ENCODE results near the gene PEX6.
"Not testable (repeated sequence)": the region's sequence is repeated elsewhere in the genome, so short reads cannot be mapped to it uniquely, and the experiment has no call there.

Gene PEX6

DNA sequence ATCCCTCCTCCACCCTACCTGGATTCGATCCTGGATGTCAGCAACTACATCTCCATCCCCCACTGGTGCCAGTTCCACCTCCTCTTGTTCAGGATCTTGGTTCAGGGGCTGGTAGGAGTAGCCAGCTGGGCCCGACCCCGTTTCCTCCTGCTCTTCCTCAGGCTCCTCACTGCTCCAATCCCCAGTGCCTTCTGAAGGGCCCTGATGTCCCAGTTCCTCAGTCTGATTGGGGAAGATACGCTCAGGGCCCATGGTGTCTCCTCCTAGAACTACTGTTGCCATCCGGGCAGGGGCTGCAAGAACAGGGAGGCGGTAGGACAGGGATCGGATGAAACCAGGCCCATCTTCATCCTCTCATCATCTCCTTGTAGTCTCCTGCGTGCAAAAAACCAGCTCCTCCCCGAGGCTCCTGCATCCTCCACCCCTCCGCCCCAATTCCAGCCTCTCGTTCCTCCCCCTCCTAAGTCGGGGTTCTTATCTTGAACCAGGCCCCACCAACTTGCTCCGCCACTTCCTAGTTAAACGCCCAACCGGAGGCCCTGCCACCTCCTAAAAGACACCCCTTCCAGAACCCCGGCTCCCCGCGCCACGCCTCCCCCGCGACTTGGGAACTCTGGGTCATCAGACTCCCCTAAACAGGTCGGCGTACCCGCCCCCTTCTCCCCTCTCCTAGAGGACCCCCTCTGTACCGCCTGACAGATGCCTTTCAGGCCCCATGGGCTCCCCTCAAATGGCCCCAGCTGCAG, 34.3 kb upstream of the PEX6 start:
- Mint-ChIP-seq H3K27ac (peak overlapping the region; percentile 98), H3K4me1 (peaks cover 42 to 77% of the 10 kb centered on the region in 2 donors), H3K4me3 (peak overlapping the region; percentile 96 to 99), H3K27me3 (no peaks in the 10 kb centered on the region), H3K9me3 (no peaks in the 10 kb centered on the region), H3K36me3 (peaks cover 23 to 52% of the 10 kb centered on the region in 2 donors)
- DNase-seq (no peak), ATAC-seq (replicated peaks) (peak; percentile 0 to 24)

GRCh38 chr6:43012364-43012763, 33.4 kb upstream of the PEX6 start:
- Mint-ChIP-seq H3K36me3 (peaks cover 25 to 51% of the 10 kb centered on the region in 2 donors), H3K9me3 (no peaks in the 10 kb centered on the region), H3K27me3 (no peaks in the 10 kb centered on the region), H3K27ac (peak overlapping the region; percentile 98), H3K4me1 (peaks cover 40 to 73% of the 10 kb centered on the region in 2 donors), H3K4me3 (peak overlapping the region; percentile 96 to 99)
- no peak for DNase-seq
- no peak for ATAC-seq (replicated peaks)

DNA sequence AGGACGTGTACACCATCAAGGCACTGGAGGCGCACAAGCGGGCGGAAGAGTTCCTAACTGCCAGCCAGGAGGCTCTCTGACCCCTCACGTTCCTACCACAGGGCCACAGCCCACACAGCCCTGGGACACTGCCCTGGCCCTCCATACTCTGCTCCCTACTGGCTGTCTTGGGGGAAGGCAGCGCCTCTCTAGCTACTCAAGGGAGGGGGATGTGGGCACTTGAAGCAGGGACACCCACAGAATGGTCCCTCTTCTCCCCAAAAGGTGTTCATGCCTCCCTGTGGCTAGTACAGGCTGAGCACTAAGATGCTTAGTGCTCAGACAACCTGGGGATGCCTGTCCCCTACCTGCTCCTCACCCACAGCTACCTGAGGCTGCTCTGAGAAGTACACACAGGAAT, 32.2 kb upstream of the PEX6 start:
- DNase-seq (no peak), ATAC-seq (replicated peaks) (no peak)
- H3K36me3 Mint-ChIP-seq, result peaks cover 24 to 58% of the 10 kb centered on the region in 2 donors
- no peak overlapping the region for H3K4me3 Mint-ChIP-seq
- H3K27me3 Mint-ChIP-seq, result no peaks in the 10 kb centered on the region
- H3K4me1 Mint-ChIP-seq, result peaks cover 36 to 62% of the 10 kb centered on the region in 2 donors
- H3K27ac Mint-ChIP-seq, result peak overlapping the region; percentile 51
- no peaks in the 10 kb centered on the region for H3K9me3 Mint-ChIP-seq

DNA sequence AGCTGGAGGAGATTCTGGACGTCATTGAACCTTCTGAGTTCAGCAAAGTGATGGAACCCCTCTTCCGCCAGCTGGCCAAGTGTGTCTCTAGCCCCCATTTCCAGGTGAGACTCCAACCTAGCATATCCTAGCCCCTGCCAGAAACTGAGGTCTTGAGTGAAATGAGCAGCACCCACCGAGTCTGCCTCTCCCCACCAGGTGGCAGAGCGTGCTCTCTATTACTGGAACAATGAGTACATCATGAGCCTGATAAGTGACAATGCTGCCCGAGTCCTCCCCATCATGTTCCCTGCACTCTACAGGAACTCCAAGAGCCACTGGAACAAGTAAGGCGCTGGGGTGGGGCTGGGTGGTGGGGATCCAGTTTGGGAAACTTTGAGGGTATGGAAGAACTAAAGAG, 30.1 kb upstream of the PEX6 start:
- no peaks in the 10 kb centered on the region for H3K27me3 Mint-ChIP-seq
- H3K36me3 Mint-ChIP-seq, result peaks cover 27 to 58% of the 10 kb centered on the region in 2 donors
- no peak for DNase-seq
- H3K4me3 Mint-ChIP-seq, result no peak overlapping the region
- no peaks in the 10 kb centered on the region for H3K9me3 Mint-ChIP-seq
- no peak overlapping the region for H3K27ac Mint-ChIP-seq
- ATAC-seq (replicated peaks), result no peak
- peaks cover 27 to 48% of the 10 kb centered on the region in 2 donors for H3K4me1 Mint-ChIP-seq

DNA sequence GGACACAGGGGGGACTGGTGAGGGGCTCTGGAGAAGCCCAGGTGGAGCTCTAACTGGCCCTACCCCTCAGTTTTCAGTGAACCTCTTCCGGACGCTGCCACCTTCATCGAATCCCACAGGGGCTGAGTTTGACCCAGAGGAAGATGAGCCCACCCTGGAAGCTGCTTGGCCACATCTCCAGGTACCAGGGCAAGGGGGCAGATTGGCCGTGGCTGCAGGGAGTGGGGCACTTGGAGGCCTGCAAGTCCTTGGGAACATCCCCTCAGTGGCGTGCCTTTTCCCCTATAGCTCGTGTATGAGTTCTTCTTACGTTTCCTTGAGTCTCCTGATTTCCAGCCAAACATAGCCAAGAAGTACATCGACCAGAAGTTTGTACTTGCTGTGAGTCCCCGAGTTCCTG, 28.1 kb upstream of the PEX6 start:
- no peaks in the 10 kb centered on the region for H3K9me3 Mint-ChIP-seq
- peaks cover 12 to 28% of the 10 kb centered on the region in 2 donors for H3K4me1 Mint-ChIP-seq
- no peak for ATAC-seq (replicated peaks)
- no peak for DNase-seq
- H3K27me3 Mint-ChIP-seq, result no peaks in the 10 kb centered on the region
- no peak overlapping the region for H3K4me3 Mint-ChIP-seq
- no peak overlapping the region for H3K27ac Mint-ChIP-seq
- peaks cover 20 to 49% of the 10 kb centered on the region in 2 donors for H3K36me3 Mint-ChIP-seq

GRCh38 chr6:43006251-43006650, 27.3 kb upstream of the PEX6 start:
- ATAC-seq (replicated peaks) (no peak), DNase-seq (no peak)
- H3K27me3 Mint-ChIP-seq, result no peaks in the 10 kb centered on the region
- no peaks in the 10 kb centered on the region for H3K9me3 Mint-ChIP-seq
- H3K36me3 Mint-ChIP-seq, result peaks cover 18 to 43% of the 10 kb centered on the region in 2 donors
- H3K4me1 Mint-ChIP-seq, result peaks cover 5 to 19% of the 10 kb centered on the region in 2 donors
- no peak overlapping the region for H3K4me3 Mint-ChIP-seq
- no peak overlapping the region for H3K27ac Mint-ChIP-seq

- no peak overlapping the region for H3K27ac Mint-ChIP-seq
- no peak for ATAC-seq (replicated peaks)
- H3K9me3 Mint-ChIP-seq, result no peaks in the 10 kb centered on the region
- no peak for DNase-seq
- H3K36me3 Mint-ChIP-seq, result peaks cover 18 to 42% of the 10 kb centered on the region in 2 donors
- peaks cover 5 to 17% of the 10 kb centered on the region in 2 donors for H3K4me1 Mint-ChIP-seq
- no peak overlapping the region for H3K4me3 Mint-ChIP-seq
- H3K27me3 Mint-ChIP-seq, result no peaks in the 10 kb centered on the region
Observed at GRCh38 chr6:43005844-43006243, 26.9 kb upstream of the PEX6 start.

DNA sequence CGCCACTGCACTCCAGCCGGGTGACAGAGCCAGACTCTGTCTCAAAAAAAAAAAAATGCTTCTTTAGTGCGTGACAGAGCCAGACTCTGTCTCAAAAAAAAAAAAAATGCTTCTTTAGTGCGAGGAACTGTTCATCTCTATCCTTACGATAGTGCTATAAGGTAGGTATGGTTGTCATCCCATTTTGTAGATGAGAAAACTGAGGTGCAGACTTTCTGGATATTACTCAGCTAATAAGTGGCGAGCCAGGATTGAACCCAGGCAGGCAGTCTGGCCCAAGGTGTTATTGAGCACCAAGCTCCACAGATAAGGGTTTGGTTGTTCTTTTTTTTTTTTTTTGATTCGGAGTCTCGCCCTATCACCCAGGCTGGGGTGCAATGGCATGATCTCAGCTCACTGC, 22.9 kb upstream of the PEX6 start:
- Mint-ChIP-seq H3K9me3 (no peaks in the 10 kb centered on the region), H3K36me3 (peaks cover 7 to 24% of the 10 kb centered on the region in 2 donors)

GRCh38 chr6:42998205-42998604, 19.2 kb upstream of the PEX6 start:
- H3K27ac Mint-ChIP-seq; H3K27me3 Mint-ChIP-seq; ATAC-seq (replicated peaks); H3K4me3 Mint-ChIP-seq; DNase-seq; H3K9me3 Mint-ChIP-seq: not testable (repeated sequence)
- H3K36me3 Mint-ChIP-seq, result peaks cover 9 to 17% of the 10 kb centered on the region in 2 donors
- H3K4me1 Mint-ChIP-seq, result peaks cover 2 to 13% of the 10 kb centered on the region in 2 donors

More for the DNA sequence above, 22.9 kb upstream of the PEX6 start:
- Mint-ChIP-seq H3K4me1 (peaks cover 0 to 5% of the 10 kb centered on the region in 2 donors), H3K27ac (no peak overlapping the region), H3K27me3 (no peaks in the 10 kb centered on the region), H3K4me3 (no peak overlapping the region)
- no peak for DNase-seq
- ATAC-seq (replicated peaks), result no peak

DNA sequence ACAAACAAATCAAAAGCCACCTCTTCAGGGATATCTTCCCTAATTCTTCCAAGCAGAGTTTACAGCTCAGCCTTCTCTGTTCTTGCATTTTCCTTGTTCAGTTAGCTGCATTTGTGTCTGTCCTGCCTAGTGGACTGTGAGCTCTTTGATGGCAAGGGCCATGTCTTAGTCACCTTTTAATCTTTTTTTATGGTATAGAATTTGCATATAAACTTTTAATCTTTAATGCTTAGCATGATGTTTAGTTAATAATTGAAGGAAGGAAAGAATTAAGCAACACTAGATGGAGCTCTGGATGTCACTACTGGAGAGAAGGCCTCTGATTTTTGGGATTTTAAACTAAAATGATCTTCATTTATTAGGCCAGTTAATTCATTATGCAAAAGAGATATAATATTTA, 17.5 kb upstream of the PEX6 start:
- Mint-ChIP-seq H3K4me3 (no peak overlapping the region), H3K36me3 (peaks cover 9 to 16% of the 10 kb centered on the region in 2 donors), H3K27me3 (no peaks in the 10 kb centered on the region), H3K4me1 (peaks cover 2 to 13% of the 10 kb centered on the region in 2 donors), H3K27ac (no peak overlapping the region), H3K9me3 (no peaks in the 10 kb centered on the region)
- DNase-seq (no peak), ATAC-seq (replicated peaks) (no peak)

GRCh38 chr6:42993445-42993844, 14.5 kb upstream of the PEX6 start:
- peaks cover 20 to 26% of the 10 kb centered on the region in 2 donors for H3K36me3 Mint-ChIP-seq
- no peak overlapping the region for H3K27ac Mint-ChIP-seq
- ATAC-seq (replicated peaks) (no peak), DNase-seq (no peak)
- H3K4me1 Mint-ChIP-seq, result peaks cover 2 to 12% of the 10 kb centered on the region in 2 donors
- no peak overlapping the region for H3K4me3 Mint-ChIP-seq
- H3K27me3 Mint-ChIP-seq, result no peaks in the 10 kb centered on the region
- H3K9me3 Mint-ChIP-seq, result no peaks in the 10 kb centered on the region

DNA sequence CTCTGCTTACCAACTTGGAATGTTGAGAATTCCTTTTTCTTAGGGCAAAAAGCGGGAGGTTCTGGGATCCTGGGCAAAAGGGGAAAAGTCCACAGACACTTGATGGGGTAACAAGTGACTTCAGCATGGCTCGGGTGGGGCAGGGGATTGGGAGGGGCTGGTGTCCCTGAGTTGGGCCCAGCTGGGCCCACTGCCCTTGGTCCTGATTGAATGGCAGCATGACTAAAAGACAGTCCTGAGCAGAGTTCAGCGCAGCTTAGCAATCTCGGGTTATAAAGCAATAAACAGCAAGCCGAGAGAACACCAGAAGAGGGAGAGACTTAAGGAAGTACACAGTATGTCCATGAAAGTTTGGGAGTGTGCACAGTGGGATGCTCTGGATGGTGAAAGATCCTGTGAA, 10.9 kb upstream of the PEX6 start:
- ATAC-seq (replicated peaks) (no peak), DNase-seq (no peak)
- Mint-ChIP-seq H3K4me1 (peaks cover 22 to 43% of the 10 kb centered on the region in 2 donors), H3K27me3 (no peaks in the 10 kb centered on the region), H3K4me3 (no peak overlapping the region), H3K27ac (no peak overlapping the region), H3K36me3 (peaks cover 22 to 32% of the 10 kb centered on the region in 2 donors), H3K9me3 (no peaks in the 10 kb centered on the region)

DNA sequence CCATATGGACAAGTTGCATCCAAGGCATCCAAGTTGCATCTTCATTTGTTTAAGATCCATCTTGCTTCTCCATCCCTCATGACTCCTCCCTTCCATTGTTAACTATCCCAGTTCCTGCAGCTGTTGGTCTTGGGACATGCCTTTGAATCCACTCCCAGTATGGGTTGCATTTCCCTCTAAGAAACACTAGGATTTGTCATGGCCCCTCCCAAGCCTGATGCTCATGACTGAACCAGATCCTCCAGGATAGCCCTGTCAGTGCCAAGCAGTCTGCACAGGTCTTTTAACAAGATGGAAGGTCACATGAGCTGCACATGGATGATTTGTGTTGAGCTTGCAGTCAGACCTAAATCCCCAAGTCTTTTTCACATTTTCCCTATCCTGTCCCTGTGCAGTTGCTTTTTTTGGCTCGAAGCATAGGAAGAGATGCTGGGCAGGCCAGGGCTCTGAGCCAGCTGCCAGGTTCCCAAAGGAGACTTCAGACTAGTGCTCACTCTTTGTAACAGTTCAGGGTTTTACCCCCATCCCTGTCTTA, 9.6 kb upstream of the PEX6 start:
- H3K27me3 Mint-ChIP-seq, result no peaks in the 10 kb centered on the region
- no peak overlapping the region for H3K4me3 Mint-ChIP-seq
- H3K36me3 Mint-ChIP-seq, result peaks cover 20 to 30% of the 10 kb centered on the region in 2 donors
- H3K4me1 Mint-ChIP-seq, result peaks cover 27 to 44% of the 10 kb centered on the region in 2 donors
- H3K9me3 Mint-ChIP-seq, result no peaks in the 10 kb centered on the region
- ATAC-seq (replicated peaks), result no peak
- no peak overlapping the region for H3K27ac Mint-ChIP-seq
- no peak for DNase-seq

DNA sequence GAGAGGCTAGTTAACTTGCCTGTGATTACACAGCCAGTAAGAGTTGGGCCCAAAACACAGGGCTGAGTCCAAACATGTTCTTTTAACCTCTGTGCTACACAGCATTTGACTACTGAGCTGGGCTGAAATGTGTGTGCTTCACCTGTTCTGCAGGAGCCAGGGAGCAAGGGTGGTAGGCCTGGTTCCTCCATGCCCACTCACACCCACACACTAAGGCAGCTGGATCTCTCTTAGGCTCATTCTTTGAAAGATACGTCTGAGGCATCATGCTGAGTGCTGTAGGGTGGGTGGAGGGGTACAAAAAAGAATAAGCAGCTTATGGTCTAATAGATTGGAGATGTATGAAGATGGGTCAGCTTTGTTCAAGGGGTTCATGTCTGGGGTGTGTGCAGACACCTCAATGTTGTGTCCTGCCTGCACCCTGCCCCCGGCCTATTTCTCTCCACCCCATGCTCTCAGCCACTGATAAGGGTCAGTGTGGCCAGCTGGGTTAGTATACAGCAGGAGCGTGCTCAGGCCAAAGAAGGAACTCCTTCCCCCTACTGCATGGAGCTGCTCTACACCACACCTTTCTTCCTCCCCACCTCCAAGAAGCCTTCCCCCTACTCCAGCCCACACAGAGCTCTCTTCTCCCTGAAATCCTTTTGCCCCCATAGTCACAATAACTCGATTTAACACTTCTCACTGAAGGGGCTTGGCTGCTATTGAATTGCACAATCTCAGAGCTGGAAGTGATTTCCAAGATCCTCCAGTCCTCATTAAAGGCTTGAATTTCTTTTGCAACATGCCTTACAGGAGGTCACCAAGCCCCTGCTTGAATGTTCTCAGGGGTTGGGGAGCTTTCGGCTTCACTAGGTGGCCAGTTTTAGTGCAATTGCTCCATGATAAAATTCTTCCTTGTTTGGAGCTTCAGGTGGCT, 8.8 kb upstream of the PEX6 start:
- Mint-ChIP-seq H3K27me3 (no peaks in the 10 kb centered on the region), H3K9me3 (no peaks in the 10 kb centered on the region), H3K4me3 (no peak overlapping the region), H3K36me3 (peaks cover 18 to 28% of the 10 kb centered on the region in 2 donors), H3K4me1 (peaks cover 25 to 42% of the 10 kb centered on the region in 2 donors), H3K27ac (peak overlapping the region; percentile 15)
- ATAC-seq (replicated peaks) (no peak), DNase-seq (no peak)

All from stimulated activated naive B cell treated with anti-CD40 and anti-IgM and Interleukin-4, amounts not matched to agents 10 μg/mL and 1 μg/mL and 100 μg/mL, for 72 hours (primary cell).